ENCODE data around the gene ARSJ.

- no peak for TF ChIP-seq CTCF (optimal IDR thresholded peaks at IDR 0.05 in 1 of 3, IDR thresholded peaks at IDR 0.05 in 1 of 3, conservative IDR thresholded peaks at IDR 0.05 in 1 of 3; ENCODE audit: extremely low read depth in 1 of 3, insufficient read depth in 2 of 3, low read length in 3 of 3)
- TF ChIP-seq EZH2 (IDR thresholded peaks at IDR 0.05; ENCODE audit: low read length): no peak
These were observed 42.0 kb upstream of the ARSJ start for GRCh38 chr4:114021451-114021850.

Measured in keratinocyte (primary cell).